K562 (cell line): ENCODE results near the gene BRF1. TPM values are rescaled to one million over a fixed set of nuclear protein-coding genes. Genes with fewer than 3 reads are reported as not detected.

Experiments
- CHD4 ChIP-seq: fragments of 200-600 bp; sonication (generic); IDR thresholded peaks from 3 replicates; pipeline ENCODE4 v1.6.1; 2012; ENCODE audit warnings: low read depth, mild to moderate bottlenecking, mixed read lengths, low read length, inconsistent platforms; ENCODE audit not compliant: insufficient read depth, insufficient replicate concordance, poor library complexity, severe bottlenecking
- CREBBP ChIP-seq: IDR thresholded peaks from one replicate; pipeline ENCODE4 v1.6.1; 2012; ENCODE audit warnings: low read depth, mild to moderate bottlenecking, control low read depth, inconsistent platforms, low read length
- FOXJ2 ChIP-seq: fragments of 200-800 bp; sonication (Bioruptor generic); IDR thresholded peaks from 2 replicates; pipeline ENCODE4 v1.6.1; 2016; ENCODE audit warnings: missing genetic modification characterization, missing compliant biosample characterization
- PKNOX1 ChIP-seq: fragments of 450-650 bp; IDR thresholded peaks from 2 replicates; pipeline ENCODE4 v1.6.1; 2016
- ZNF197 ChIP-seq: fragments of 200-800 bp; sonication (Bioruptor generic); IDR thresholded peaks from 2 replicates; pipeline ENCODE4 v1.6.1; 2016; ENCODE audit warnings: low read depth, missing genetic modification characterization, missing compliant biosample characterization
- ZNF398 ChIP-seq: fragments of 250-450 bp; sonication (Bioruptor Pico); IDR thresholded peaks from 2 replicates; pipeline ENCODE4 v1.8.0; 2021; ENCODE audit warnings: moderate library complexity, mild to moderate bottlenecking, inconsistent platforms
- polyA plus RNA-seq, 8 experiments: library from polyadenylated mRNA; depleted of rRNA in 4 of 8; stranded (reverse) in 5 of 8; unstranded in 3 of 8; fragments of >200 nt; fragmentation: Nextera tagmentation in 2 of 8; fragmentation: Illumina TruSeq in 1 of 8; extraction: Ambion mirVana in 2 of 8; extraction: Trizol in 1 of 8; gene quantifications; 2 replicates each; pipeline versions ENCODE4 v1.2.1 to v1.2.3, GENCODE V29; 2011 to 2014; ENCODE audit warnings: inconsistent platforms in 1 of 8, missing spikeins in 1 of 8
- total RNA-seq, 7 experiments: library from RNA; depleted of rRNA in 6 of 7; stranded (reverse); fragments of >200 nt in 6 of 7; fragmentation: Illumina TruSeq in 2 of 7; extraction: Trizol in 2 of 7; gene quantifications; 2 replicates each; pipeline versions ENCODE4 v1.2.1 to v1.2.3, GENCODE V29; 2011 to 2021; ENCODE audit warnings: low replicate concordance in 1 of 7
- TF ChIP-seq, protein P1 (sequence below), 3 experiments: fragments of 200-800 bp in 1 of 3; sonication (Bioruptor generic) in 1 of 3; sonication (generic) in 1 of 3; formaldehyde crosslinking in 1 of 3; IDR thresholded peaks; 2 replicates each; pipeline versions ENCODE4 v1.6.1 to v1.8.0; 2016 to 2022; ENCODE audit warnings: mild to moderate bottlenecking in 2 of 3, missing compliant biosample characterization in 2 of 3, missing genetic modification characterization in 2 of 3, missing genetic modification reagents in 1 of 3

BRF1 gene
- total and polyA plus RNA-seq, 9 of the 15 experiments (the other 6 are each of a cell fraction or from before 2014, with no cell fraction given) = 0.14 to 24.6 (median 8.2) TPM

GRCh38 chr14:105256292-105256960, 44.4 kb downstream of the BRF1 start (continued):
- TF ChIP-seq, protein P1, sequence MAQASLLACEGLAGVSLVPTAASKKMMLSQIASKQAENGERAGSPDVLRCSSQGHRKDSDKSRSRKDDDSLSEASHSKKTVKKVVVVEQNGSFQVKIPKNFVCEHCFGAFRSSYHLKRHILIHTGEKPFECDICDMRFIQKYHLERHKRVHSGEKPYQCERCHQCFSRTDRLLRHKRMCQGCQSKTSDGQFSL (CRISPR knock-in tag; IDR thresholded peaks at IDR 0.05) = no peak
- TF ChIP-seq, protein P1 (tag; IDR thresholded peaks at IDR 0.05) = no peak
- TF ChIP-seq CREBBP (no peak), PKNOX1 (no peak), CHD4 (no peak), ZNF197 (CRISPR knock-in tag) (no peak), FOXJ2 (no peak), ZNF398 (CRISPR knock-in tag) (no peak)
